Activated CD8-positive, alpha-beta memory T cell treated with anti-CD3 and anti-CD28 coated beads, Interleukin-2, amount 50 U/mL, for 1 hour (primary cell): Measurements from ENCODE around the gene GADL1.

Experiments used
- DNase-seq: peaks from one replicate; pipeline ENCODE4 v3.0.0-alpha.2; 2020; ENCODE audit errors: extremely low read depth

GADL1 gene, protein sequence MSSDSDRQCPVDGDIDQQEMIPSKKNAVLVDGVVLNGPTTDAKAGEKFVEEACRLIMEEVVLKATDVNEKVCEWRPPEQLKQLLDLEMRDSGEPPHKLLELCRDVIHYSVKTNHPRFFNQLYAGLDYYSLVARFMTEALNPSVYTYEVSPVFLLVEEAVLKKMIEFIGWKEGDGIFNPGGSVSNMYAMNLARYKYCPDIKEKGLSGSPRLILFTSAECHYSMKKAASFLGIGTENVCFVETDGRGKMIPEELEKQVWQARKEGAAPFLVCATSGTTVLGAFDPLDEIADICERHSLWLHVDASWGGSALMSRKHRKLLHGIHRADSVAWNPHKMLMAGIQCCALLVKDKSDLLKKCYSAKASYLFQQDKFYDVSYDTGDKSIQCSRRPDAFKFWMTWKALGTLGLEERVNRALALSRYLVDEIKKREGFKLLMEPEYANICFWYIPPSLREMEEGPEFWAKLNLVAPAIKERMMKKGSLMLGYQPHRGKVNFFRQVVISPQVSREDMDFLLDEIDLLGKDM

DNA sequence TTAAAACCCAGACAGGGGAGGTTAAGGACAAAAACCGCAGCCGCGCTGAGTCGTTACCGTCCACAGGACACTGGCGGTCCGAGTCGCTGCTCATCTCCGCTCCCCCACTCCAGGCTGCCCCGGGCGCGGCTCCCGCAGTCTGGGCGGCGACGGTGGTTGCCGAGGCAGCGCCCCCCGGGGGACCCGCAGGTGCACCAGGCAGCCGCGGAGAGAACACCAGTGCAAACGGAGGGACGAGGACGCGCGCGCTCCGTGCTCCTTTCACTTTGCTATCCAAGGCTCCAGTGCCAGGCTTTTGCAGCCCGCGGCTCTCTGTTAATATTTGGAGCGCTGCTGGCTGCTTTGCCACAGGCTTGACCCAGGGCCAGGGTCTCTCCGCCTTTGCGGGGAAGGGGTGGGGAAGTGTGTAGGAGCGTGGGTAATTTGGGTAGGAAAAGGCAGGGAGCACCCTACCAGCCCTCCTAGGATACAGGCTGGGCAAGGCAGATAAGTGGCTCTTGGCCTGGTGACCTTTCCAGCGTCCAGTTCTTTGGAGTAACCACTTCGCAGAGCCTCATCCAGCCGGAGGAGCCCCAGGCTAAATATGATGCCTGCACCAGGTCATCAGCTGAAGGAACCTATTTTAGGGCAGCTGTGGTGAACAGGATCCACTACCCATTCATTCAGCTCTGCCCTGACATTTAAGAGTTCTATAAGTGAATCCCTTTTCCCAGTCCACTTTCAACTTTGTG lies at the start of gene GADL1:
TSS of gene GADL1 (minus strand) at position 141 of the 731 bp plus-strand sequence. CDS start at position 94, 47 bp downstream.
- DNase-seq = no peak

DNA sequence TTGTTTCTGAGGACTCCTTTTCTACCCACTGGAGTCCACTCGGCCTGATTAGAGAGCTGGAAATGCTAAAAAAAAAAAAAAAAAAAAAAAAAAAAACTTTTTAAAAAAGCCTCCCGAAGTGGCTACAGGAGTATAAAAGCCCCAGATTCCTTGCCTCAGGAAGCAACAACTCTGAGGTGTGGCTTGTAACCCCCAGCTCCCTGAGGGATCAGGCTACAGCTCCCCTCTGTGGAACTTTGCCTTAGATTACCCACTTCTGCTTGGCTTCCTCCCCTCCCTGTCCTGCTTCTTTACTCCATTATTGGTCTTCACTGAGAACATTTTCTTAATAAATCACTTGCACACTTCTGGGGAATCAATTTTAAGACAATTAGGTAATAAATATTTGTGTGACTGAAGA lies 49.7 kb upstream of the GADL1 start:
- no peak for DNase-seq

DNA sequence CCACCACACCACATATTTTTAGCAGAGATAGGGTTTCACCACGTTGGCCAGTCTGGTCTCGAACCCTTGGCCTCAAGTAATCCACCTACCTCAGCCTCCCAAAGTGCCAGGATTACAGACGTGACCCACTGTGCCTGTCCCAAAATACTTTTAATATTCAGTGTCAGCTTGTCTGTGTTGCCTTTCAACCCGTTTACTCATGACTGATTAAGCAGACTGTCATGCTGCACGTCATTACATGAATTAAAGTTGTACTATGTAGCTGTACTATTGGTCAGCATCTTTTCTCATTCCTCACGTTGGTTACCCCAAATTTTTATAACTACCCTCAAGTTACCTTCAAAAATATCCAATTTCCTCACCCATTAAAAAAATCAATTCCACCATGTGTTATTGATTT lies 48.7 kb upstream of the GADL1 start:
- no peak for DNase-seq

DNA sequence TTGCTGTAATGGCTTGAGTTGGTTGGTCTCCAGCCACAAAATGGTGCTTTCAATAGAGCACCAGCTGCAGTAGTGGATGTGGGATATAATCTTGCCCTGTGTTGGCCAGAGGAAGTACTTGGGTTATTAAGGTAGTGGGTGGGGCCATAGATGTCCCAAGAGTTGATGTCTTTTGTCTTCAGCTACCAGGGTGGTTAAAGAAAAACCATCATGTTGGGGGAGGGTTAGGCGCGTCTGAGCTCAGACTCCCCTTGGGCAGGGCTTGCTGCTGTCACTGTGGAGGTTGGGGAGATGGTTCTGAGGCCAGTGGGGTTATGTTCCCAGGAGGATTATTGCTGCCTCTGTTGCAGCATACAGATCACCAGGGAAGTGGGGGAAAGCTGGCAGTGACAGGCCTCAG lies 46.9 kb upstream of the GADL1 start:
- no peak for DNase-seq

DNA sequence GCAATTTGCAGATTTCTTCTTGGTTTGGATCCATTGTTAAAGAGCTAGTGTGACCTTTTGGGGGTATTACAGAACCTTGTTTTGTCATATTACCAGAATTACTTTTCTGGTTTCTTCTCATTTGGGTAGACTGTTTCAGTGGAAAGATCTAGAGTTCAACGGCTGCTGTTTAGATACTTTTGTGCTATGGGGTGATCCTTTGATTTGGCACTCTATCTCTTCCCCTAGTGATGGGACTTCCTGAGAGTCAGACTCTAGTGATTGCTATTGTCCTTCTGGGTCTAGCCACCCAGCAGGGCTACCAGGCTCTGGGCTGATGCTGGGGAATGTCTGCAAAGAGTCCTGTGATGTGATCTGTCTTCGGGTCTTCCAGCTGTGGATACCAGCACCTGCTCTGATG lies 46.3 kb upstream of the GADL1 start:
- no peak for DNase-seq

DNA sequence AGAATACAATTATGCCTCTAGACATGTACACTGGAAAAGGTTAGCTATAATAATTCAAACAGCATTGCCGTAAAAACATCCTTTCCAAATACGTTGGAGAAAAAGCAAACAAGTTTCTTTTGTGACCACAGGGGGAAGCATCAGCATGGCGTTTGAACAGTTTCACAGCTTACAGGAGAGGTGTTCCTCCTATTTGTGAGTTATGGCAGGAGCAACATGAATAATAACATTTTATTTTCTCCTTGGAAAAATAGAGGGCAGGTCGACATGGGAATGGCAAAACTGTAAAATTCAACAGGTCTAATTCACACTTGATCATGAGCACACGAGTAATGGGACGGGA lies 39.7 kb upstream of the GADL1 start:
- DNase-seq = no peak

DNA sequence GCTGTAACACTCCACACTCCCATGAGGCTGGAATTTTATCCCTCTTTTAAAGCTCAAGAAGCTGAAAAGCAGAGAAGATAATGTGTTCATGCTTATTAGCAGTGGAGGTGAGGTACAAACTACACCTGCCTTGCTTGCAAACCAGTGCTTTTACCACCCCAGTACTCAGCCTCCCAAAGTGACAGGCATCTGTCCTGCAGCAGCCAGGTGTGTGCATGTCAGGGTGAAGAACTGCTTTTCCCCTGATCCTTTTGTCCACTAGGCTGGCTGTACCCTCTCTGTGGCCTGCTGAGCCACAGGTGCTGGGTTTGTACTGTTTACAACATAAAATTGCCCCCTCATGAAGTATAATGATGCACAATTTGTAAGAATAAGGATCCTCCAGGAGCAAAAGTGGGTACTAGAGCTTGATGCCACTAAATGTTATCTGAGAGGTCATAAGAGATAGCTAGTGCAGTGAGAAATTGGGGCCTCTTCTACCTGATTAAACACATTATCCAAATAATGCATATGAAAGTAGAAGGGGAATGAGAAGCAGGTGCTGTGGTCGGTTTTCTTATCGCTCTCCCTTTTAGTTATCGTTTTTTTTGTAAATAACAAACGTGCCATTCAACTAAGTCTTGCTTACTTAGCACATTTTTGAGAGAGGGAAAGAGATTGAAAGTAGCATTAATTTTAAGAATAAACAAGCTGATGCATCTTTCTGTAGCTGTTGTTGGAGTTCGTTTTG lies 39.2 kb upstream of the GADL1 start:
- DNase-seq = no peak

DNA sequence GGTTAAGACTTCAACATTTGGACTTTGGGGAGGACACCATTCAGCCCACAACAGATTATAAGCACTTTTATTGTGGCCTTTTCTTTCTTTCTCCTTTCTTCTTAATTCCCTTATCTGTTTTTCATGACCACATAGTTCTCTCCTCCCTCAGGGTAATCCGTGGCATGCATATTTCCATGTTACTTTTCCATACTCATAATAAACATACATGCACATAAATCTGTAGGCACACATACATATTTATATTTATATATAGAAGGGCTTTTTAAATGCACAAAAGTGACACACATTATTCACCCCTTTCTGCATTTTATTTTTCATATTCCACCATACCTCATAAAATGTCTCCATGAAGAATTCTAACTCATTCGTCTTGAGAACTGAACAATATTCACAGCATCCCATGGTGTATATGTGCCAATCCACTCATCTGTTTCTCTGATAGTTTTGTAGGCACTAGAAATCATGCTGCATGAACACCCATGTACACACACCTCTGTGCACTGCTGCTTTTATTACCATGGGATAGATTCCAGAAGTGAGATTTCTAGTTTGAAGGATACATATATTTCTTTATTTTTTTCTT lies 38.1 kb upstream of the GADL1 start:
- no peak for DNase-seq

DNA sequence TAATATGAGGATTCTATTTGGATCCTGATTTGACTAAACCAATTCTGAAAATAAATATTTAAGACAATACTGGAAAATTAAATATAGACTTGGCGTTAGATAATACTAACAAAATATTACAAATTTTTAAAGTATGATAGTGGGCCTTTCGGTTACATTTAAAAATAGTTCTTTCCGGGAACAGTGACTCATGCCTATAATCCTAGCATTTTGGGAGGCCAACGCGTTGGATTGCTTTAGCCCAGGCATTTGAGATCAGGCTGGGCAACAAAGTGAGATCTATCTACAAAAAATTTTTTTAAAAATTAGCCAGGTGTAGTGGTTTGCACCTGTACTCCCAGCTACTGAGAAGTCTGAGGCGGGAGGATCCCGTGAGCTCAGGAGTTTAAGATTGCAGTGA lies 30.3 kb upstream of the GADL1 start:
- DNase-seq = no peak

DNA sequence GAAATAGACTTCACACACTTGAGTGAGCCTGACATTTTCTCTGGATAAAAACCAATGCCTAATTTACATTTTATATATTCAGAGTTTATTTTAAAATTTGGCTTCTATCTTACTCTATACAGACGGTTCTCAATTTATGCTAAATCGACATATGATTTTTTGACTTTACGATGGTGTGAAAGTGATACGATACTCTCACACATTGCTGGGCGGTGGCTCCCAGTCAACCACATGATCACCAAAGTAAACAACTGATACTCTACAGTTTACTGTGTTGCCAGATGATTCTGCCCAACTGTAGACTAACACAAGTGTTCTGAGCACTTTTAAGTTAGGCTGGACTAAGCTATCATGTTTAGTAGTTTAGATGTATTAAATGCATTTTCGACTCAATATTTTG lies 25.1 kb upstream of the GADL1 start:
- DNase-seq = no peak

DNA sequence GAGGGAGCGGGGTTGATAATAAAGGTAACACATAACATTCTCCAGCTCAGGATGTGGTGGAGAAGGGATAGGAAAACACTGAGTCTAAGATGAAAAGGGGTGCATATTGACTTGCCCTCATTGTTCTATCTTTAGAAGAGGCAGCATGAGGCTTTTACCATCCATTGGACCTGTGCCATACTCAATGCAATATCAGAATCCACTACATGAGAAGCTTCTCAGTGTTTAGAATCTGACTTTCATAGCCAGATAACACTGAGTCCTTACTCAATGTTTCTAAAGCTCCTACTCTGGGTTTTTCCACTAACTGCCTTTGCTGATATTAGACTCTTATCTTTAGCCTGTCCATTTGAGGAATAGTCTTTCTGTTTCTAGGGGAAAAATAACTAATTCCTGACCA lies 24.3 kb upstream of the GADL1 start:
- no peak for DNase-seq

DNA sequence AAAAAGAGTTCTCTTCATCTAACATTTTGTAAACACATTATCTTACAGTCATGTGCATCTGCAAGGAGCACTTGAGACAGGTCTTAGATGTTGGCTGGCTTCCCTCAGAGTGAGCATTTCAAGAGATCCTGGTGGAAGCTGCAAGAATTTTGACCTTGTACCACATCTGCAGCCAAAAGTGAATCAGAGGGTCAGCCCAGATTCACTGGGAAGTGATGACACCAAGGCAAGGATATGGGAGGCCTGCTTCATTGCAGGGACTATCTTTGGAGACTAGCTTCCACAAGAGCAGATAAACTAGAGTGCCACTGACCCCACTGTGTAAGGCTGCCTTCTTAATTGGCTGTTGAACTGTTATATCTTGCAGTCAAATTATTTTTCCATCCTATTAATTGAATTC lies 21.3 kb upstream of the GADL1 start:
- no peak for DNase-seq

DNA sequence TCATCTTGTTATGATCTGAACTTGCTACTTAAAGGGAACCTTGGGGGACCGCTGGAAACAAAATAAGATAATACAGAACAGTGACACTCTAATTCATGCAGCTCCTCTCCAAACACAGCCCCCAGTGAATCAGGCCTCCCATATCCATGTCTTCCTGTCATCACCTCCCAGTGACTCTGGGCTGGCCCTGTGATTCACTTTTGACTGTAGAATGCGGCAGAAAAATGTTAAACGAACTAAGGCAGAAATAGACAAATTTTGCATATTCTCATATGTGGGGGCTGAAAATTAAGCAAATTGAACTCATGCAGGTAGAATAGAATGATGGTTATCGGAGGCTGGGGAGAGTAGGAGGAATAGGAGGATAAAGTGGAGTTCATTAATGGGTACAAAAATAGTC lies 20.2 kb upstream of the GADL1 start:
- DNase-seq = no peak

DNA sequence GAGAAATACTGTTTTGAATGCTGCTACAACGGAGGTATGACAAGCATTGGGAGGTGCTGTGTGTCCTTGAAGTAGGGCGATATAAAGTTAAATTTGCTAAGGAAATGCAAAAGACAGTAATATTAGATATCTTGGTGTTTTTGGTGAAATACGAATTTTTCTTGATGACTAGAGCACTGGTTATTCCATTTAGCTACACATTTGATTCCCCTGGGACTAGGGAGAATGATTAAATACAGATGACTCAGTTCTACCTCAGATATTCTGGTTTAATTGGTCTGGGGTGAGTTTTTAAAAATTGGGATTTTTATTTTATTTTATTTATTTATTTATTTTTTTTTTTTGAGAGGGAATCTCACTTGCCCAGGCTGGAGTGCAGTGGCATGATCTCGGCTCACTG lies 18.7 kb upstream of the GADL1 start:
- no peak for DNase-seq

DNA sequence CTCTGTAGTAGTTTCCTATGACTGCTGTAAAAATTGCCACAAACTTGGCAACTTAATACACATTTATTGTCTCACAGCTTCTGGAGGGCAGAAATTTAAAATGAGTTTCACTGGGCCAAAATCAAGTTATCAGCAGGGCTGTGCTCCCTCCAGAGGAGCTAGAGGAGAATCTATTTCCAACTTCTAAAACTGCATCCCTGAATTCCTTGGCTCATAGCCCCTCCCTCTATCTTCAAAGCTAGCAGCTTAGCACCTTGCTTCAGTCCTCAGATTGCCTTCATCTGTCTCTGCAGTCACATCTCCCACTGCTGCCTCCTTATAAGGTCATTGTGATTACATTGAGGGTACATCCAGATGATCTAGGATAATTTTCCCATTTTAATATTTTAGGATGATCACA lies 17.8 kb upstream of the GADL1 start:
- DNase-seq = no peak

DNA sequence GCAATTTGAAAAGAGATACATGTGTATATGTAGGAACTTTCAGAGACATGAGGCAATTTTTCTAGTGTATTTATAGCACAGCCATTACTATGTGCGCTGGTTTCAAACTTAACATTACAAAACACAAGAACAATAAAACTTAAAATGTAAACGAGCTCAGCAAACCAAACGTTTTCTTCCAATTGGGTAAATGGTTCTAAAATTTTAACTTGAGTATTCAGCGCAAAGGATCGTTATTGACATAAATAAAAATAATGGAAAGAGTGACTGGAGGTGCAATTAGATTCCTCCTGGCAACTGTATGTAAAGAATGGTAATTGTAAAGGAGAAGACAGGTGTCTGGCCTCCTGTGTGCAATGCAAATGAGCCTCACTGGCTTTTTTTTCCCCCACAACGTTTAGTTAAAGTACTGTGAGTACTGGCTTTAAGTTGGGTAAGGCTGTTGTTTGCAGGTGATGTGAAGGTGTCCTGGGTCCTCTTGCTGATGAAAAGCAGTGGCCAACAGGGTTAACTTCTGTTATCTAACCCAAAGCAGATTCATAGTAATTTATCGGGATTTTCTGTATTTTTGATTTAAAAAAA lies 14.1 kb upstream of the GADL1 start:
- no peak for DNase-seq

DNA sequence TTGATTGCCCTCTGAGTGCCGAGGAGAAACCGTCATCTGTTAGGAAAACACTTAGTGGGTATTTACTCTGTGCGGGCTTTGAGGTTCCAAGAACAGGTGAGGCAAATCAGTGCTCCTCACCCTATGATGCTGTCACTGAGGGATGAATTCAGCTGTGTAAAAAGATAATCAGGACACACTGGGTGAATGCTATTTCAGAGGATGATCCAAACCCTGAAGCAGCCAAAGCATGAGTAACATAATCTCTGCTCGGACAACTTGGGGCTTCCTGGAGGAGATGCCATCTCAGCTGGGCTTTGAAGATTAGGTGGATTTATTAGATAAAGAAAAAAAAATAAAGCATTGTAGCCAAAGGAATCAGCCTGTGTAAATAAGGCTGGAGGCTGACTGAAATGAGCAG lies 10.5 kb upstream of the GADL1 start:
- no peak for DNase-seq

DNA sequence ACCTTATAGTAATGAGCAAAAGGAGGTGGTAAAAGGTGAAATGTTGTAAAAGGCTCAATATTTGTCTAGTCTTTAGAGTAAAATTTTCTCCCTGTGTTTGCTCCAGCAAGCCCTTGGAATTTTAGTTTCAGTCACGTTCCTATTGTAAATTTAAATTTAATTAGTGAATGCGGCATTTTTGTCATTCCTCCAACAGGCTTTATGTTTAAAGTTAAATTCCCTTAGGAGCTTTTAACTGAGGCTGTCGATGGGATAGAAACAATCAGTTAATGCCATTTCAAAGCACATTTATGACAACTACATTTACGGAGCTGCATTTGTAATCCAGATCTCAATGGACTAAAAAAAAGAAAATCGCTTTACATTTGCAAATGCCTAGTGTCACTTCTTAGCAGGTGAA lies 868 bp upstream of the GADL1 start:
- no peak for DNase-seq

DNA sequence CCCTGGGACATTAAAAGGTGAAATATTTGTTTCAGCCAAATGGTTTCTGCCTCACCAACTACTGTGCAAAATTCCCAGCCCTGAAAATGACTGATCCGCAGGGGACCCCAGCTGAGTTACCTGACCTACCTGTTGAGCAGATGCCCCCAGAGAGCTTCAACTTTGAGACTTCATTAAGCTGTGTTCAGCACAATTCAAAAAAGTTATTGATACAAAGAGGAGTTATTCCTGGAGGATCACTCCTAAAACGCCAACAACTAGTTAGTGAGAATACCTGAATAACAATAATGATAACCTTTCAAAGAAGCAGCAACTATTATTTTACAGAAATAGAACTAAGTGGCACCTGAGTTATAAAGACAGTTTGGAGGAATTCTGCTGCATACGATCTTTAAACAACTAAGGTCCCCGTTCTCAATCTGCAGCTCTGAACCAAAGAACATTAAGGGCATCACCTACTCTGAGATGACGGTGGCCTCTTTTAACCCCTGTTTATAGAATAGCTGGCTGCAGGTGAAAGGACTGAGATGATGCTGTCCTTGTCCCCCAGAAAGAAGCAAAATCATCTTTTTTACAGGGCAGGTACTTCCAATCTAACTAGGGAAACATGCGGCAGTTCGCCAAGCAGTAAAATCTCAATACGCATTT lies 659 bp downstream of the GADL1 start:
- no peak for DNase-seq

DNA sequence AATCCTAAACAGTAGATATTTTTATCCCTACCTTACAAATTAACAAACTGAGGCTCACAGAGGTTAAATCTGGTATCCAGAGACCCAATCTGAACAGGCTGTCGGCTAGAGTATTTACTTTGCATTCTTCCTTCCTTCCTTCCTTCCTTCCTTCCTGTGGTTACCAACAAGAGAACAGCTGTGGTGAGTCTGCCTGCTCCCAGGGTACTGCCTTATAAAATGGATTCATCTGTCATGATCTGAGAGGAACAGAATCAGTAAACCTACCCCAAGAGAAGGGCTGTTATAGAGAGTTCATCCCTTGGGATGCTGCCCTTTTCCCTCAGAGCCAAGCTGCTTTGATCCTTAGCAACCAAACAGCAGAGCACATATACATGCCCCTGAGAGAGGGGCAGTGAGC lies 3.6 kb downstream of the GADL1 start:
- DNase-seq = no peak

DNA sequence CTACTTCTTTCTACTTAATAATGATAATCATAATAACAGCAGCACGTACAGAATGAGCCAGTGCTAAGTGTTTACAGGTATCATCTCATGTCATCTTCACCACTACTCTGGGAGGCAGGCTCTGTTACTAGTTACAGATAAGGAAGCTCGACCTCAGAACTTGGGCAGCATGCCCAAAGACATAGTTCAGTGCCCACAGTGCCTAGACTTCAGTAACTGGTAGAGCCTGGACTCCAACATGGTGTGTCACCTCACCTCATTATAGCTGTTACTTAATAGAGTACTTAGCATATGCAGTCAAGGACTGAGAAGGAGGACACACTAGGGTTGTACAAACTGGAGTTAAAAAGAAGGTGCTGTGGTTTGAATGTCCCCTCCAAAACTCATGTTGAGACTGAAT lies 7.6 kb downstream of the GADL1 start:
- no peak for DNase-seq
